GM21825 (cell line): ENCODE measurements around the gene FANCG.

Source experiments
- ATAC-seq: cut with Tn5 transposase; IDR thresholded peaks from one replicate; pipeline ENCODE4 v1.9.1; 2021; ENCODE audit warnings: mild to moderate bottlenecking, moderate library complexity; ENCODE audit not compliant: unreplicated experiment

The FANCG gene

GRCh38 chr9:35104586-35104985 is 24.8 kb upstream of the FANCG start:
- ATAC-seq, result no peak

- ATAC-seq, result no peak
Measured at GRCh38 chr9:35103660-35104191, 24.0 kb upstream of the FANCG start.

- ATAC-seq, result peak; percentile 91
Measured at GRCh38 chr9:35102769-35103659, 23.3 kb upstream of the FANCG start, which contains the start of gene STOML2. Gene STOML2, minus strand, starts transcription at chr9:35103131. Its CDS starts 37 bp downstream, at chr9:35103094.

DNA sequence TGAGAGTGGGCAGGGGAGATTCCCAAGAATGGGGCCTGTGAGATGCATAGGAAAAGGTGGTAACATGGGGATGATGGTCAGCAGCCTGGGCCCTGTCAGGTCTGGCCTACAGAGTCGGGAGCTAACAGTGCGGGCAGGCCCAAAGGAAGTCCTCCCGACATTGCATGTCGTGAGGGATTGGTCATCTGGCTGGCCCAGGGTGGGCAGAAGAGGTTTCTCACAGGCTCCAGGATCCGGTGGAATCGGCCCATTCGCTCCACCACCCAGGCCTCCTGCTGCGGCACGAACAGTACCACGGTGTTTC is 22.7 kb upstream of the FANCG start:
- ATAC-seq, result peak; percentile 14

DNA sequence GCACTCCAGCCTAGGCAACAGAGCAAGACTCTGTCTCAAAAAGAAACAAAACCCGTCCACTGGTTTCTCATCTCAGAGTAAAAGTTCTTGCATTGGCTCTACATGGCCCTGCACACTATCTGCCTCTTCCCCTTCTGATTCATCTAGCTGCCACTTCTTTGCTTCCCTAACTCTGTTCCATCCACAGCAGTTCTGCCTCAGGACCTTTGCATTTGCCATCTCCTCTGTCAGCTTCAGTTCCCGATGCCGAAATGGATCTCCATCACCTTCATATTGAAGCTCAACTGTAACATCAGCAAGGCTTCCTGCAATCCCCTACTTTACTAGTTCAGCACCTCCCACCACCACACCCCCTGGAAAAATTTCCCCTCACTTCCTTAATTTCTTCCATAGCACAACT is 17.8 kb upstream of the FANCG start:
- no peak for ATAC-seq

GRCh38 chr9:35096035-35096849 is 16.5 kb upstream of the FANCG start, which contains the start of gene PIGO:
Gene PIGO, minus strand, starts transcription at chr9:35096591. Its CDS starts 1,026 bp downstream, at chr9:35095565.
- peak; percentile 86 for ATAC-seq

DNA sequence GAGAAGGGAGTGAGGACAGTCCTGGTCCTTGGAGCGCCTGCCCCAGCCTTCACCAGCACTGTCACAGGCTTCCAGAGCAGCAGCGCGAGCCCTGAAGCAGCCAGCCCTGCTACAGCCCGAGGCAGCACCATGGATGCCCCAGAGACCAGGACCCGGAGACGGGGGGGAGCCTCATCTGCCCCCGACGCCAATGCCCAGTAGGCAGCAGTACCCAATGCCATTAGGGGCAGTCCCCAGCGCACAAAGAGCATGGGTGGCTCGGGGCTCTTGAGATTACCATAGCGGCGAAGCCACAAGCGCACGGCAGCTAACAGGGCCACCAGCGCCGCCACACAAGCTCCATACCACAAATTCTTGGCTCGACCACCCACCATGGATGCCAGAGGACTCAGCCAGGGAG is 11.8 kb upstream of the FANCG start:
- ATAC-seq, result no peak

GRCh38 chr9:35089434-35089833 is 9.7 kb upstream of the FANCG start:
- ATAC-seq, result no peak

DNA sequence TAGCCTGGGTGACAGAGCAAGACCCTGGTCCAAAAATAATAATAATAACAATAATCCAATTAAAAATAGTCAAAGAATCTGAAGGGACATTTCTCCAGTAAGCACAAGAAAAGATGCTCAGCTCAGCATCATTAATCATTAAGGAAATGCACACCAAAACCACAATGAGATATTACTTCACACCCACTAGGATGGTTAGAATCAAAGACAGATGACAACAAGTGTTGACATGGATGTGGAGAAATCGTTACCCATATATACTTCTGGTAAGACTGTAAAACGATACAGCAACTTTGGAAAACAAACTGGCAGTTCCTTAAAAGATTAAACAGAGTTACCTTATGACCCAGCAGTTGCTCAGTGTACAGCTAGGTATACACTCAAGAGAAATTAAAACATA is 5.3 kb upstream of the FANCG start:
- ATAC-seq, result no peak

GRCh38 chr9:35079041-35079425 is 709 bp downstream of the FANCG start:
- ATAC-seq, result peak; percentile 5

GRCh38 chr9:35078066-35078465 is 1.7 kb downstream of the FANCG start:
- no peak for ATAC-seq

DNA sequence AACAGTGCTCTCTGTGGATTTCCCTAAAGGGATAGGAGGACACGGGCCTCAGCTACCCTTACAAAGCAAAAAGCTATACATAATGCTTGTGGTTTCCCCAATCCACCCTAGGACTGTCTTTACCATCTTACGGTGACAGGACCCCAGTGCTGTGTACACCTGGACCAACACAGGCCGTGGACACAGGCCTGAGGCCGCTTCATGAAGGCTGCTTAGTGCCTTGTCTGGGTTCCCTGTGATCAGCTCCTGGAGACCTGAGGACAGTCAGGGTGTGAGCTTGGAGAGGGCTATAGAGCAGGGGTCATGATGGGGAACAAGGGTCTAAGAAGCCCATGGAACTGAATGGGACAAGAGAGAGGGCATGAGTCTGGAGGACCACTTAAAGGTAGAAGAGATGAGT is 2.9 kb downstream of the FANCG start:
- ATAC-seq, result no peak

DNA sequence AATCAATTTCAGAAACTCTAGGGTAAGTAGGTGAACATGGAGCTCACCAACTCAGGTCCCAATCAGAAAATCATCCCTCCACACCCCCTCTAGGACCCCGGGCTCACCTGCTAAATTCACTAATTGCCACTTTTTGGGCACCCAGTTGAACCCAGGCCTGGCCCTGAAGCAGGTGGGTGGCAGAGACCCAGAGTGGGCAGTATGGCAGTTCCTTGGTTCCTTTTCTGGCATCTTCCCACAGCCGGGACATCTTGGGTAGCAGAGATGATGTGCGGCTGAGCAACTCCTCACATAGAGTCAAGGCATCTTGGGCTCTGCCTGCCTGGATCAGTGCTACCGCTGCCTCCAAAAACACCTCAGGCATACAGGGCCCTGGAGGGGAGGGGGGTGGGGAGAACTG is 4.4 kb downstream of the FANCG start:
- ATAC-seq, result no peak

- no peak for ATAC-seq
Measured at GRCh38 chr9:35074791-35075190, 5.0 kb downstream of the FANCG start.

DNA sequence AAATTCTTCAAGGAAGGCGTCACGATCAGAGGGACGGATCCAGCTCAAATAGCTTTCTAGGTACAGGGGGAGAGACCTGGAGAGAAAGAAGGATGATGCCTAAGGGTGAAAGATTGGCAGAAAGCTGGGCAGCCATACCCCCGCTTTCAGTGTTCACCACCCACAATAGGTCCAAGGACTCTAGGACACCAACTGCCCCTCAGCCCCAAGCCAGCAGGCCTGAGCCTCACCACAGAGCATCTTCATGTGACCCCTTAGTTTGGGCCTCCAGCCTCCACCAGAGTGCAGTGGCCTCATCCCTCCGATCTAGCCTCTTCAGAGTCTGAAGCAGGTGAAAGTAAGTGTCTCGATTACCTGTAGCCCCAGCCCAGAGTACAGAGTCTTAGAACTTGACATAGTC is 5.6 kb downstream of the FANCG start:
- ATAC-seq, result no peak

DNA sequence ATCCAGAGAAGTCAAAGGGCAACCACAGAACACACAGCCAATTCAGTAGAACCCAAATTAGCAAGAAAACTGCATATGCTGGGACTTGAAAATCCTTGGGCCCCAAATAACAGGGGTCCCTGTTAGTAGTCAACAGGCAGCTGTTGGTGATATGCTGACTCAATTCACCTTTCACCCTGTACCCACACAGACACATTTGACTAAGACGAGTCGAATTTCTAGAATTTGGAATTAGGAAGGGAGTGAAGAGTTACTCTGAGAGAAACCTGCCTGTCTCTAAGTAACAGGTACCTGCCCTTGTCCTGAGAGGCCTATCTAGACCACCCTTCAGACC is 6.5 kb downstream of the FANCG start:
- ATAC-seq, result no peak

DNA sequence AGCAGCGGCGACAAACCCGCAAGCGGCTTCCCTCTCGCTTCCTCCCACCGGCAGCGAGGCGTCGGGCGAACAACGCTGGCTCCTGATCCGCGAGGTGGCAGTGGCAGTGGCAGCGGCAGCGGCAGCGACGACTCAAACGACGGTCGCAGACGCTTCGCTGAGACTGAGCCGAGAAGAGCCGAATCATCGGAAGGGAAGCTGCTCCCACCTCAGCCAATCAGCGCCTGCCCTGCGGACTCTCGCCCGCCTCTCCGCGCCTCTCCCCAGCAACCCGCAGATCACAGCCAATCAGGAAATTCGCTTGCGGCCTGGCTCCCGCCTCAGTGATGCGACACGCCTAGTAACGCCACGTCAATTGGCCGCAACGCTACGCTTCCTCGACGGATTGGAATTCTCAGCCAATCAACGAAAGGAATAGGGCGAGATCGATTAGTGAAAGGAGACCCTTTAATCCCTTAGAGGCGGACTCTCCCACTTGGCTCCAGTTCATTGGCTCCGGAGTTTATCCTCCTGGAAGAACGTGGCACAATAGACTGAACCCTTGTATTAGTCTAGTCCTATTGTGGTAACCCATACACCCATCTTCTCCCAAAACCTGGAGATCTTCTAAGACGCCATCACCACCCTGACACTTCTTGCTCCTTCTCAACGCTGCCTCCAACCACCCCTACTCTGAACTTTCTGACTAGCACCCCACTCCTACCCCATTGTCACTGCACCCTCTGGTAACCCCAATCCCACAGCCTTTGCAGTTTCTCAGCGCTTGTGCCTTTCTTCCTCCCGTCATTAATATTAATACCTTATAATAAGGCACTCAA is 7.1 kb downstream of the FANCG start, which contains the start of gene VCP:
VCP (minus strand) TSS at position 165 of the 818 bp plus-strand sequence. CDS start 272 bp downstream, outside the sequence.
- peak; percentile 81 for ATAC-seq

DNA sequence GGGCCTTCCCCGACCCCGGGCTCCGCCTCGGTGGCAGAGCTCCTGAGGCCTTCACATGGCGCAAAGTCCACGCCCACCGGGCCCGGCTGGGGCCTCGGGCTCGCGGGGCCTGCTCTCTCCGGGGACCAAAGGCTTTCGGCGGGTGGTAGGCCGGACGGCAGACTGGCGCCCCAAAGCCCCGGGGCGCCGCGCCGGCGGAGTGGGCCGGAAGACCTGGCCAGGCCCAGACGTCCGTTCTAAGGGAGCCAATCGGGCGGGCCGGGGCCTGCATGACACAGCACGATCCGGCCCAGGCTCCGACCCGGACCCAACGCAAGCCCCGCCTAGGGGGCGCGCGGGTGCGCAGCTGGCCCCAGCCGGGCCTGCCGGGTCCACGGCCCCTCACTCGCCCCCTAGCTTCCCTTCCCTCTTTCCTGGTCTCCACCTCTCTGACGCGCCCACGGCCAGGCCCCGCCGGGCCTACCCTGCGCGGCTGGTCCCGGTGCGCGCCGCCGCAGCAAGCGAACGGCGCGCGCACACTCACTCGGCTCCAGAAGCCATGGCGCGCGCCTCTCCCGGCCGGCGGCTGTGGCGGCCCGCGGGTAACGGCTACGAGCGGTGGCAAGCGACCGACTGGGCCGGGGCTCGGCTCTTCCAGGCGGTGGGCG is 7.8 kb downstream of the FANCG start:
- peak; percentile 40 for ATAC-seq

GRCh38 chr9:35070823-35071813 is 8.6 kb downstream of the FANCG start:
- no peak for ATAC-seq
